ENCODE measurements around the gene MLH1.
A peak's percentile ranks its signal among the peaks of the same experiment; 100 is the strongest.

MLH1 gene

DNA sequence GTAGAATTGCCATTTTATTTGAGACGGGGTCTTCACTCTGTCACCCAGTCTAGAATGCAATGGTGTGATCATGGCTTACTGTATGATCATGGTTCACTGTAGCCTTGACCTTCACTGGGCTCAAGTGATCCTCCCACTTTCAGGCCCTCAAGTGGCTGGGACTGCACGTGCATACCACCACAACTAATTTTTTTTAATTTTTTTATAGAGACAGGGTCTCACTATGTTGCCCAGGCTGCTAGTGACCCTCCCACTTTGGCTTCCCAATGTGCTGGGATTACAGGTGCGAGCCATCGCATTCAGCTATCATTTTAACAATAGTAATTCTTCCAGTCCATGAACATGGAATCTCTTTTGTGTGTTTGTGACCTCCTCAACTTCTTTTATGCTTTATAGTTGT lies 12.3 kb upstream of the MLH1 start:
- no peak for DNase-seq

DNA sequence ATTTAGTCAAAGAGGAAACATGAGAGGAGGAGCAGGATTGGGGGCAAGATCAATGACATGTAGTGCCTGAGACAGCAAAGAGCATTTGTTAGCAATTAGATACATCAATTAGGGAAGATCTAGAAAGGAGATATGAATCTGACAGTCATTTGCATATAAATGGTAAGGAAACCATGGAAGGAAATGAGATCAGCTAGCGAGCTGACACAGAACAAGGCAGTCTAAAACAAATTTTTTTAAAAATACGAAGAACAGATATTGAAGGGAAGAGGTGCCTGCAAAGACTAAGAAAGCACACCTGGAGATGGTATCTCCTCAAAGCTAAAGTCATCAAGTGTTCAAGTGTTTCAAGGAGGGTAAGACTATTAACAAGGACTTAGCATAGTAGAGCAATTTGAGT lies 5.0 kb upstream of the MLH1 start:
- peak; percentile 61 for DNase-seq

DNA sequence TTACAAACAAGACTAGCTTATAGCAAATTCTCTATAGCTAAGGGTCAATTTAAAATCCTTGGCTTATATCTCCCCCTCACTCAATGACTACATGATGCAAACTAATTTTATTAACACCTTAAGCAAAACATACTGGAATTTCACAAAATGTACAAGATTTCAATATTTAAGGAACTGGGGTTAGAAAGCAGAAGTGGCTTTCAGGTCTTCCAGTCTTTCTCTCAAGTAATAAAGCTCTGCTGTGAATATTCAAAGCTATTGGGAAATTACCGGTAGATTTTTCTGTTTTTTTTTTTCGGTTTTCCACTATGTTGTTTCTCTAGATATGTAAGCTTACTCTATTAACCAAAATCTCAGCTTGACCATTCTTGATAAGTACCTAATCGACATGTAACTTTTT lies 4.3 kb upstream of the MLH1 start:
- DNase-seq: no peak

DNA sequence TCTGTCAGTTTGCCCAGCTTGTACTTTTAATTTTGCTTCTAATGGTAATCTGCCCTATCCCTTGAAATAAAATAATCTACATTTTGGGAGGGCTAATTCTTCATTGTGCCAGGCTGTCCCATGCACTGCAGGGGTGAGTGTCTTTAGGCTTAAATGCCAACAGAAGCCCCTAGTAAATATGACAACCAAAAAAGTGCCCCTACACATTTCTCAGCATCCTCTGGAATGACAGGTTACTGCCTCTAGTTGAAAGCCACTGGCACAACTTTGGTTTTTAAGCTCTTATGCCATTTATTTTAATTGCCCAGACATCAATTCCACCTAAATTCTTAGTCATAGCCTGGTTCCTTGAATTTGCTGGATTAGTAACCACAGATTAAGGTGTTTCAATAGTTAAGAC lies 3.8 kb upstream of the MLH1 start:
- no peak for DNase-seq

DNA sequence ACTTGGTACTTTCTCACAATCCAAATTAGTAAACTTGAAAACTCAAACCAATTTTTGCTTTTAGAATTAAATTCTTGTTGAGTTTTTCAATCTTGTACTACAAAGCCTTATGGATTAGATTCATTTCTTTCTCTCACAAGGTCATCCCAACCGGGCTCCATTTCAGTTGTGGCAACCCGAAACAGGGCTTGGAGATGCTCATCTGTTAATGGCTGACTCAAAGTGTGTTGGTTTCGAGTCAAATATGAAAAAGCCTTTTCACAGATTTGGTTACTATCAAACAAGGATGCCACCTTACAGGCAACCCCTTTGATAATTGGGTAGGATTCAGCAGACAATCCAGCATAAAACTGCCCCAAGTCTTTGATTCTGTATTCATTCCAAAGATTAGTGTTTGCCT lies 2.2 kb upstream of the MLH1 start:
- DNase-seq: peak; percentile 22

DNA sequence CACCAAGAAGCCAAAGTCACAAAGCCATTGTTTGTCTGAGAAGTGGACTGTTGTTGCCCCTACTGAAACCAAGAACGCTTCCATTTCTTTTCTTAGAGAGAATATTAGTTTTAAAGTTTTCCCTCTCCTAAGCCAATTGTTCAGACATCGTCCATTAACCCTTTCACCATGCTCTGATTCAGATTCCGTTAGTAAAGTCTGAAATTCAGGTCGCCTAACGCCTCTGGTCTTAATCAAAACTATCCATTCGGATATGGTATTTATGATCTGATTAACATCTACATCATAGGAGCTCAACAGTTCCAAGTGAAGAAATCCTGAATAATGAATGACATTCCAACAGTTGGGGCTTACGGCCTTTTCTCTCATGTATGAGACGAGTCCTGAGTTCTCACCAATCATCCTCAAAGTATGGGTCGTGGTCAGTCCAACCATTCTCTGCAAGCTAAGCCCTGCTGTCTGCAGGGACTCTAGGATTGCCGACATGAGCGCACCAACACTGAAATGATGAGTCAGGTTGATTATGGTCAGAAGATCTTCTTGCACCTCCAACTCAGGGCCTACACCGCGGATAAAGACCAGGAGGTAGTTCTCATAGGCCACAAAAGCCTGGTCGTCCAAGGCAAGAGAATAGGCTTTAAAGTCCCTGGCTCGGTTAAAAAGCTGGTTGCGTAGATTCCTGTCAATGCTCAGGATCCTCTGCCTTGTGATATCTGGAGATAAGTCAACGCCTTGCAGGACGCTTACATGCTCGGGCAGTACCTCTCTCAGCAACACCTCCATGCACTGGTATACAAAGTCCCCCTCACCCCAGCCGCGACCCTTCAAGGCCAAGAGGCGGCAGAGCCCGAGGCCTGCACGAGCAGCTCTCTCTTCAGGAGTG lies 1.2 kb upstream of the MLH1 start:
- DNase-seq: no peak

DNA sequence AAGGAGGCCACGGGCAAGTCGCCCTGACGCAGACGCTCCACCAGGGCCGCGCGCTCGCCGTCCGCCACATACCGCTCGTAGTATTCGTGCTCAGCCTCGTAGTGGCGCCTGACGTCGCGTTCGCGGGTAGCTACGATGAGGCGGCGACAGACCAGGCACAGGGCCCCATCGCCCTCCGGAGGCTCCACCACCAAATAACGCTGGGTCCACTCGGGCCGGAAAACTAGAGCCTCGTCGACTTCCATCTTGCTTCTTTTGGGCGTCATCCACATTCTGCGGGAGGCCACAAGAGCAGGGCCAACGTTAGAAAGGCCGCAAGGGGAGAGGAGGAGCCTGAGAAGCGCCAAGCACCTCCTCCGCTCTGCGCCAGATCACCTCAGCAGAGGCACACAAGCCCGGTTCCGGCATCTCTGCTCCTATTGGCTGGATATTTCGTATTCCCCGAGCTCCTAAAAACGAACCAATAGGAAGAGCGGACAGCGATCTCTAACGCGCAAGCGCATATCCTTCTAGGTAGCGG lies 452 bp upstream of the MLH1 start, which contains the start of gene EPM2AIP1:
TSS of gene EPM2AIP1 (minus strand) at position 326 of the 520 bp plus-strand sequence. CDS start at position 272, 54 bp downstream.
- DNase-seq: no peak

DNA sequence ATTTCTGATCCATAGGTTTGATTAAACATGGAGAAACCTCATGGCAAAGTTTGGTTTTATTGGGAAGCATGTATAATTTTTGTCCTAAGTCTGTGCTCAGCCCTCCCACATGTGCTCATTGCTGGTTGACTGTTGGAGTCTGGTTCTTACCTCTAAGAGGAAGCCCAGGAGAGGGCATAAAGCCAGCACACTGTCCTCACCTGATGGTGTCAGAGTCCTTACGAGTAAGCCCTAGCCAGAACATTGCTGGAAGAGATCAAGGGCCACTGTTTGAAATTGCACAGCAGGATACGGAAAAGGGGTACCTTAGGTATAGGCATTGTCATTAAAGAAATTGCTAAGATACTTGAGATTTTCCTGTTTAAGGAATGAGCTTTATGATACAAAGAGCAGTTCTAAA lies 21.3 kb downstream of the MLH1 start:
- DNase-seq: no peak

DNA sequence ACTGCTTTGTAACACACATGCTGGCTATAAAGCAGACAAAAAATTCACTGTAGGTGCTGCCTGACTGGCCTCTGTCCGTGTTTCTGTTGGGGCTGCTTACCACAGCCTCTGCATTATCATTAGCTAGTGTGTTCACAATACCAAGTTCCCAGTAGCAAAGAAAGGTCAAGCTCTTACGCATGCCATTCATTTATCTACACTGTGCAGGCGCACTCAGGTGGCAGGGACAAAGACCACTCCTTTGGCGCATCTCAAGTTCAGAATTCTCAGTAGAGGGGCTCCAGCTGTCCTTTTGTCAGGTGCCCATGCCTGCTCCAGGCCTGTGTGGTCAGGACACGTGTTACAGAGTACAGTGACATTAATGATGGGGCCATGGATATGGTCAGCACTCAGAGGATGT lies 22.3 kb downstream of the MLH1 start:
- DNase-seq: no peak

DNA sequence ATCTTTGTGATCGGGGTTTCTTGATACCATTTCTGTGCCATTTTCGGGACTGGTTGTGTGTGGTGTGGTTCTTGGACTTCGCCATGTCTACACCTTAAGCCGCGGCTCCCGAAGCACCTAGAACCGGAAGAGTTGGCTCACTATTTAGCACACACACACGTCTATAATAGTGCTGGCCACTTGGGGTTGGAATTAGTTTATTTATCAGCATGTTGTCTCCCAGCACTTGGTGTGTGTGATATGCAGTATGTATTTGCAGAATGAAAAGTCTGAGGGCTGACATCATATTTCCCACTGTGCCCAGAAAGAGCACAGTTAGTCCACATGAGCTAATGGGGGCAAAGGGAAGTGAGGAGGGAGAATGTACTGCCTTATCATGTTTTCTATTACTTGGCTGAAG lies 23.6 kb downstream of the MLH1 start:
- DNase-seq: no peak

DNA sequence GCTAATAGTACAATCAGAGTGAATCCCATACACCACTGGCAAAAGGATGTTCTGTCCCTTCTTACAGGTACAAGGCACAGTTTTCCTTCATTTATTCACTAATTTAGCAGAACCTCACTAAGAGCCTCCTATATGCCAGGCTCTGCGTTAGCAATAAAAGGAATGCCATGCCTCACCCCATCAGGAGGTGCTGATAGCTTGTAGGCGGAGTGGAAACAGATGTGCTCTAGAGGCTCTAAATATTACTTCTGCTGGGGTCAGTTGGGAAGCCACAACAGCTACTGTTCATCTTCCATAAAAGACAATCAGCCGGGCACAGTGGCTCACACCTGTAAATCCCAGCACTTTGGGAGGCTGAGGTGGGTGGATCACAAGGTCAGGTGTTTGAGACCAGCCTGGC lies 24.4 kb downstream of the MLH1 start:
- no peak for DNase-seq

DNA sequence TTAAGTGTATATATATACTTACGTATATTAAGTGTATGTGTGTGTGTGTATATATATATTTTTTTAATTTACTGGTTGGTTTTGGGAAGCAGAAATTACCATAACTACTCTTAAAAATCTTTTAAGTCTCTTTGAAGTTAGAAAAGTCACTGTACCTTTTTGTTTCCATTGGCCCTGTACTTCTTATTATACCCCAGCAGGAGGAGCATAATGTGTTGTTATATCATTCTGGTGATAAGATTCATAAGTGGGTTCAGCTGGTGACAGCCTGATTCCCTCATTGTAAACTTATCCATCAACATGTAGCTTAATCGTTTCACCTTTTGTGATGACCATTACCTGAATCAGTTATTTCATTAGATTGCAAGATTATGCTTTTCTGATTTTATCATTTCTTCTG lies 30.8 kb downstream of the MLH1 start:
- DNase-seq: peak; percentile 26

DNA sequence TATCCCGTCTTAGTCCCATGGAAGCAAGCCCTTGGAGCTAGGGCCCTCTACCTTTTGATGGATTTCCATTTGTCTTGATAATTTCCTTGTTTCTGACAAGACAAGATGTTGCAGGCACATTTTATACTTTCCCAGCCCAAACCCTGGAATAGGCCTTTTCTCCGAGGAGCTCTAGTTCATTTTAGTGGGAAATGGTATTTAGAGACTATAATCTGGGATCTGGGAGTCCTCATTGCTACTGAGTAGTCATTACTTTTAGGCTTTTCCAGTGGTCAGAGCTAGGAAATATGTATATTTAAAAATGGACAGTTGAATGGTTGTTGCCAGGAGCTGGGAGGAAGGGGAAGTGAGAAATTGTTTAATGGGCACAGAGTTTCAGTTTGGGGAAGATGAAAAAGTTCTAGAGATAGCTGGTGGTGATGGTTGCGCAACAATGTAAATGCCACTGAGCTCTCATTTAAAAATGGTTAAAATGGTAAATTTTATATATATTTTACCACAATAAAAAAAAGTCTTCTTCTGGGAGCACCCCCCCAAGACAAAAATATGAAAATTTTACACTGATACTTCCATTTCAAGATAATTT lies 31.6 kb downstream of the MLH1 start:
- peak; percentile 10 for DNase-seq

DNA sequence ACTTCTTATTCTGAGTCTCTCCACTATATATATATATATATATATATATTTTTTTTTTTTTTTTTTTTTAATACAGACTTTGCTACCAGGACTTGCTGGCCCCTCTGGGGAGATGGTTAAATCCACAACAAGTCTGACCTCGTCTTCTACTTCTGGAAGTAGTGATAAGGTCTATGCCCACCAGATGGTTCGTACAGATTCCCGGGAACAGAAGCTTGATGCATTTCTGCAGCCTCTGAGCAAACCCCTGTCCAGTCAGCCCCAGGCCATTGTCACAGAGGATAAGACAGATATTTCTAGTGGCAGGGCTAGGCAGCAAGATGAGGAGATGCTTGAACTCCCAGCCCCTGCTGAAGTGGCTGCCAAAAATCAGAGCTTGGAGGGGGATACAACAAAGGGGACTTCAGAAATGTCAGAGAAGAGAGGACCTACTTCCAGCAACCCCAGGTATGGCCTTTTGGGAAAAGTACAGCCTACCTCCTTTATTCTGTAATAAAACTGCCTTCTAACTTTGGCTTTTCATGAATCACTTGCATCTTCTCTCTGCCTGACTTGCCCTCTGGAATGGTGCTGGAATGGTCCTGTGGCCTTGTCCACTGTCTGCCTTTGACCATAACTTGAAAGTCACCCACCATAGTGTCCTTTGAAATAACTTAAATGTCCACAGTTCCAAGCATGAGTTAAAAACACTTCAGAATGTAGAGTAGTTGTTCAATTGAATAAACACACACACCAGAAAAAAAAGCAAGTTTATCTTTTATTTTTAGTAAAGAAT lies 32.4 kb downstream of the MLH1 start:
- no peak for DNase-seq

DNA sequence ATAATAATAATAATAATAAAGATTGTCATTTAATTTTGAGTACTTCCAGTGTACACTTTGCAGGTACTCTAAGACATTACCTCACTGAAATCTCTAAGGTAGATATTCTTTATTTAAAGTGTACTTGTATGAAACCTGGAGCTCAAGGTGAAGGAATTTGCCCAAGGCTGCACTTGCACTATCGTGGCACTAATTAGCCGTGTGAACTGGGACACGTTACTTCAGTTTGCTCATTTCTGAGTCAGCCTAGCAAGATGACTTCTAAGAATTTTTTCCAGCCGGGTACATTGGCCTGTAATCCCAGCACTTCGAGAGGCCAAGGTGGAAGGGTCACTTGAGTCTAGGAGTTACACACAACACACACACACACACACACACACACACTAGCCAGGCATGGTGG lies 33.5 kb downstream of the MLH1 start:
- no peak for DNase-seq

DNA sequence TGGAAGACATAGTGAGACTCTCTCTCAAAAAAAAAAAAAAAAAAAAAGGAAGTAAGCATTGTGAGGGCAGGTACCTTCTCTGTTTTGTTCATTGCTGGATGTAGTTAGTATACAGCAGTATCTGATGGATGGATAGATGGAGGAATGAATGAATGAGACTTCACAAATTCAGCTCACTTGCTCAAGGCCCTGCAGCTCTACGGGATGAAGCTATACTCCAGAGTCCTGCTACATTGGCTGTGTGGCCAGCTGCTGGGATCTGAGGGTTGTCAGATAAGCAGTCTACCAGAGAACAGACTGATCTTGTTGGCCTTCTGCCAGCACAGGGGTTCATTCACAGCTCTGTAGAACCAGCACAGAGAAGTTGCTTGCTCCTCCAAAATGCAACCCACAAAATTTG lies 35.0 kb downstream of the MLH1 start:
- no peak for DNase-seq

DNA sequence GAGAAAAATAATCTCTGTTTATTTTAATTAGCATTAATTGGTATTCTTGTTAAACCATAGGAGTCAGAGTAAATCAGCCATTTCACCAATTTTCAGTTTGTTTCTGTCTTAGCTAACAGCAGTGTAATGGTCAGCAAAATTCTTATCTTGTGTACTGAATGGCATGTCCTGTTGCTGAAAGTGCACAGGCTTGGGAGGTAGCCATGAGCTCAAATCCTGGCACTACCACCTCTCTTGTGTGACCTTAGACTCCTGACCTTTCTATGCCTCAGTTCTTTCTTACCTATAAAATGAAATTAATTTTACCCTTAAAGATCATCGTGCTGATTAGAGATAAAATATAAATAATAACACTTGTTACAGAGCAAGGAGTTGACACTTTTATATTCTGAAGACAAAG lies 35.8 kb downstream of the MLH1 start:
- DNase-seq: no peak

DNA sequence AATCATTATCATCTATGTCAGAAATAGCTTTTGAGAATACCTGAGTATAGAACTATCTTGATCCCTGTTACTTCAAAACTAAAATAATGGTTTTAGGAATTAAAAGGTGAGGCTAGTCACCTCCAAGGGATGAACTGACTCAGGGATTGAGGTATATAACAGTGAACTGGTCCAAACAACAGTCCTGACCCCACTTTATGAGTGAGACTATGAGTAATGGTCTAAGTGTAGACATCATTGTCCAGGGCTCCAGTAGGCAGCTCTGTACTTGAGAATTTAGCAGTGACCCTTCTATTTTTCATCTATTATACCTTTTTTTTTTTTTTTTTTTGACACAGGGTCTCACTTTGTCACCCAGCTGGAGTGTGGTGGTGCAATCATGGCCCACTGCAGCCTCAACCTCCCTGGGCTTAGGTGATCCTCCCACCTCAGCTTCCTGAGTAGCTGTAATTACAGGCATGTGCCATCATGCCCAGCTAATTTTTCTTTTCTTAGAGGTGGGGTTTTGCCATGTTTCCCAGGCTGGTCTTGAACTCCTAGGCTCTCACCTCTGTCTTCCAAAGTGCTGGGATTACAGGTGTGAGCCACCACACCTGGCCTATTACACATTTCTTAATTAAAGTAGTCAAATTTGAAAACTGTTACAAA lies 36.3 kb downstream of the MLH1 start:
- DNase-seq: no peak

DNA sequence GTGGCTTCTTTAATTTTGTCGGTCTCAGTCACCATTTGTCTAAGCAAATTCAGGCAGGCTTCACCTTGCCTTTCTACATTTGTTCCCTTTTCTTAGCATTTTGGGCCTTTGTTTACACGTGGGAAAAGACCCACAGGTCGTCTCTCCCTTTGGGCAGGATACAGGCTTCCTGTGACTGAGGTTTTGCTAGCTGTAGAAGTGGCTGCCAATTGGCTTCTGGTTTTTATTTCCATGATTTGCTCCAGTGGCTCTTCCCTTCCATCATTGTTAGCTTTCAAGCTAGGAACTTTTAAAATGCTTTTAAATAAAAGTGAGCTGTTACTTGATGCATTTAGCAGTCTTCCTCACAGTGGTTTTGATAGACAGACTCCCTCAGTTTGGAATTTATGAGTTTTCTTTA lies 37.3 kb downstream of the MLH1 start:
- DNase-seq: no peak

DNA sequence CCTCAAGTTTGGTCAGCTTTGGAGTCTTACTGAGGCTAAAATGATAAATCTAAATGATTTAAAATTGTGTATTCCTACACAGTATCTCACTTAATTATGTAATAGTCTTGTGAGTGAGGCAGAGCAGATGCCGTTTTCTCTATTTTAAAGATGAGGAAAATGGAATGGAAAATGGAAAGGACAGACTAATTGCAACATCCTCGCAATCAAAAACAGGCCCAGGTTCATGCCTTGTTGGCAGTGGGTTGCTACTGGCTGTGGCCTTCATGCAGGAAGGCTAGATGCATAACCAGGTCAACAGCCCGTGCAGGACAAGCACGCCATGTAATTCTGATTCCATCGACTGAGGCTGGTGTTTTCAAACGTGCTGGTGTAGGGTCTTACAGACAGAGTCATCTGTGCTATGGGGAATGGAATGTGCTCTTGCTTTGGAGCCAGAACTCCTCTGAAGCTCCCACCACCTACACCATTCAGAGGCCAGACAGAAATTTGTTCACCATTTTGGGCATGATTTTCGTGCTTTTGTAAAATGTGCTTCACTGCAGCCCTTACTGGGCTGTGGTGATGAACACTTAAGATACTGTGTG lies 37.9 kb downstream of the MLH1 start:
- no peak for DNase-seq

DNA sequence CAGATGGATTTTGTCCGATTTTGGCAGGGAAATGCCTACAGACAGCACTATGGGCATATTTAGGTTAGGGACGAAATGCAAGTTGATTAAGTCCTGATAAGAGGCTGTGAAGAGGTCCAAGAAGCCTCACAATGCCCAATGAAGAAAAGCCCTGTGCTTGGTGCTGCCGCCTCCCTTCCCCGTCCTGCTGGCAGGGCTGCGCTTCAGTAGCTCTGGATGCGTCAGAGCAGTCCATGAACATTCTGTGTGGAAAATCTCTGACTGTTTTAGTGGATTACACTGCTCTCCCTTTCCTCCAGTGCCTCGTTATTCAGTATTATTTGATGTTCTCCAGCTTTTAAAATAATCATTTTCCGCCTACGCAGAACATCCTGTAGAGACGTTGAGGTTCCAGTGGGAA lies 39.6 kb downstream of the MLH1 start:
- DNase-seq: no peak

DNA sequence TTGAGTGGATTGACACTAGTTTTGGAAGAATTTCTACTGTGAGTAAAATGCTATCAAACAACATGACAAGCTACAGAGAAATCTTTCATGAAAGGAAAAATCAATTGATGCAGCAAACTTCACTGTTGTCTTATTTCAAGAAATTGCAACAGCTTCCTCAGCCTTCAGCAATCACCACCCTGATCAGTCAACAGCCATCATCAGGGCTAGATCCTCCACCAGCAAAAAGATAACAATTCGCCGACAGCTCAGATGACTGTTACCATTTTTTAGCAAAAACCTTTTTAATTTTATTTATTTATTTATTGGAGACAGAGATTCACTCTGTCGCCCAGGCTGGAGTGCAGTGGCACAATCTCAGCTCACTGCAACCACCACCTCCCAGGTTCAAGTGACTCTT lies 44.0 kb downstream of the MLH1 start:
- no peak for DNase-seq
